GM23338 (cell line): ENCODE data around the gene TMEM234. TPM values are rescaled to one million over a fixed set of nuclear protein-coding genes. Genes with fewer than 3 reads are reported as not detected.

Experiments
- ATAC-seq: fragments of 200-7000 bp; cut with Tn5 transposase; 3 replicates; pipeline ENCODE4 v1.9.1; 2020
- DNase-seq: peaks from one replicate; pipeline ENCODE4 v3.0.0-alpha.2; 2015; ENCODE audit warnings: low spot score
- H2AFZ ChIP-seq: fragments of 200-600 bp; sonication (generic); 2 replicates; pipeline ENCODE4 v1.8.0; 2016; ENCODE audit warnings: antibody characterized with exemption, mild to moderate bottlenecking, moderate library complexity
- H3F3A ChIP-seq: fragments of 200-600 bp; sonication (generic); replicated peaks from 2 replicates; pipeline ENCODE4 v1.8.0; 2017; ENCODE audit warnings: antibody characterized with exemption, mixed run types, low read depth
- H3K27ac ChIP-seq: fragments of 200-600 bp; sonication (generic); 2 replicates; pipeline ENCODE4 v1.6.1; 2016; ENCODE audit warnings: low read depth
- H3K27me3 ChIP-seq: fragments of 200-600 bp; sonication (generic); 2 replicates; pipeline ENCODE4 v1.8.0; 2016; ENCODE audit warnings: mild to moderate bottlenecking, mixed run types, moderate library complexity; ENCODE audit not compliant: insufficient read depth
- H3K36me3 ChIP-seq: fragments of 200-600 bp; sonication (generic); 2 replicates; pipeline ENCODE4 v1.8.0; 2016; ENCODE audit warnings: mild to moderate bottlenecking; ENCODE audit not compliant: insufficient read depth
- H3K4me1 ChIP-seq: fragments of 200-600 bp; sonication (generic); 2 replicates; pipeline ENCODE4 v1.8.0; 2016; ENCODE audit warnings: mild to moderate bottlenecking, moderate library complexity; ENCODE audit not compliant: insufficient read depth
- H3K4me2 ChIP-seq: fragments of 200-600 bp; sonication (generic); 2 replicates; pipeline ENCODE4 v1.7.1; 2017; ENCODE audit warnings: mixed run types
- H3K4me3 ChIP-seq: fragments of 200-600 bp; sonication (generic); 2 replicates; pipeline ENCODE4 v1.6.1; 2016; ENCODE audit warnings: mixed run types
- H3K79me2 ChIP-seq: fragments of 200-600 bp; sonication (generic); replicated peaks from 2 replicates; pipeline ENCODE4 v1.8.0; 2017; ENCODE audit warnings: mild to moderate bottlenecking; ENCODE audit not compliant: insufficient read depth
- H3K9me2 ChIP-seq: fragments of 200-600 bp; sonication (generic); 2 replicates; pipeline ENCODE4 v1.8.0; 2017; ENCODE audit not compliant: insufficient read depth
- H4K20me1 ChIP-seq: fragments of 200-600 bp; sonication (generic); replicated peaks from 2 replicates; pipeline ENCODE4 v1.8.0; 2017; ENCODE audit warnings: mild to moderate bottlenecking; ENCODE audit not compliant: insufficient read depth
- H3K27ac Mint-ChIP-seq: 2 replicates; pipeline ENCODE4 v1.8.0; 2020; ENCODE audit warnings: inconsistent platforms, mild to moderate bottlenecking, moderate library complexity, mixed read lengths
- H3K27me3 Mint-ChIP-seq: 3 replicates; pipeline ENCODE4 v1.8.0; 2022; ENCODE audit warnings: low read depth, mild to moderate bottlenecking, moderate library complexity, mixed read lengths, inconsistent platforms; ENCODE audit not compliant: insufficient read depth, poor library complexity
- H3K36me3 Mint-ChIP-seq: 3 replicates; pipeline ENCODE4 v1.8.0; 2021; ENCODE audit warnings: low read depth, mild to moderate bottlenecking, inconsistent platforms, moderate library complexity, mixed read lengths
- H3K4me1 Mint-ChIP-seq: 3 replicates; pipeline ENCODE4 v1.8.0; 2020; ENCODE audit warnings: mild to moderate bottlenecking, inconsistent platforms, mixed read lengths
- H3K4me3 Mint-ChIP-seq: 3 replicates; pipeline ENCODE4 v1.8.0; 2021; ENCODE audit warnings: moderate library complexity, mild to moderate bottlenecking, inconsistent platforms, mixed read lengths
- H3K9me3 Mint-ChIP-seq: 3 replicates; pipeline ENCODE4 v1.8.0; 2020; ENCODE audit warnings: moderate library complexity, mild to moderate bottlenecking, inconsistent platforms, mixed read lengths
- CREB1 ChIP-seq: fragments of 250-450 bp; sonication (Bioruptor Pico); IDR thresholded peaks from 2 replicates; pipeline ENCODE4 v1.5.0; 2020; ENCODE audit warnings: low read depth, mild to moderate bottlenecking, moderate library complexity
- ETS1 ChIP-seq: IDR thresholded peaks from 2 replicates; pipeline ENCODE4 v1.6.1; 2016; ENCODE audit warnings: antibody characterized with exemption
- ZNF114 ChIP-seq: fragments of 250-450 bp; sonication (Bioruptor Pico); IDR thresholded peaks from 2 replicates; pipeline ENCODE4 v1.5.0; 2020; ENCODE audit warnings: mild to moderate bottlenecking, moderate library complexity
- polyA plus RNA-seq: library from polyadenylated mRNA; unstranded; fragments of >200 nt; fragmentation: Nextera tagmentation; extraction: Ambion mirVana; gene quantifications from 2 replicates; pipeline ENCODE4 v1.2.1, GENCODE V29; 2016
- small RNA-seq: library from RNA; depleted of rRNA; stranded (forward); fragments of <200 nt; gene quantifications from one replicate; pipeline ENCODE3, GENCODE V24; 2014; ENCODE audit warnings: low replicate concordance
- total RNA-seq: library from RNA; depleted of rRNA; stranded (reverse); fragments of >200 nt; shearing (Covaris generic); gene quantifications from 2 replicates; pipeline ENCODE4 v1.2.3, GENCODE V29; 2014; rRNA removed
- TF ChIP-seq, protein P1 (sequence below): IDR thresholded peaks from one replicate; pipeline ENCODE4 v1.6.1; 2018; ENCODE audit warnings: antibody characterized with exemption; ENCODE audit not compliant: unreplicated experiment

Gene TMEM234
- total and polyA plus RNA-seq, 2 experiments from 2014 or later: 4.7 to 8.2 TPM

DNA sequence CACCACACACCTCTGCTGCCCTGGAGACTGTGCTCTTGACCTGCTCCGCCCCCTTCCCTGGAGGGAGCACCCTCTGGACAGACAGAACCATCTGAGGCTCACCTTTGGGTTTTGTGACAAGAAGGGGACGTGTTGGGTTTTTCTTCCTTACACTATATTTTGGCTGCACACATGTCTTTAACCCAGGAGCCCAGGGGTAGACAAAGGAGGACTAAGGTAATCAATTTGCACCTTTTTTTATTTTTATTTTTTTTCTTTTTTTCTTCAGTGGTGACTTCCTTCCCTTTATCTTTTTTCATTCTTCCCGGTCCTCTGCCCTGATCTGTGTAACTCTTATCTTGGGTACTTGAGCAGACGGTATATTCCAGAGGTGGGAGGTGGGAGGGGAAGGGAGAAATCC, 51.2 kb downstream of the TMEM234 start:
- H3K36me3 ChIP-seq: peaks cover 27% of the 10 kb centered on the region
- H4K20me1 ChIP-seq: 0 out of 2 replicates have a peak, but pooled peaks cover 4% of the 10 kb centered on the region
- no peaks in the 10 kb centered on the region for H3K79me2 ChIP-seq
- H3K4me2 ChIP-seq: no peak overlapping the region
- peaks cover 3% of the 10 kb centered on the region for H3K4me1 Mint-ChIP-seq
- DNase-seq: no peak
- H3K9me2 ChIP-seq: no peaks in the 10 kb centered on the region
- H3K27ac Mint-ChIP-seq: no peak overlapping the region
- H3K27me3 Mint-ChIP-seq: no peaks in the 10 kb centered on the region
- H3K36me3 Mint-ChIP-seq: peaks cover 52% of the 10 kb centered on the region
- TF ChIP-seq ZNF114 (CRISPR knock-in tag): no peak
- TF ChIP-seq ETS1: no peak
- TF ChIP-seq, protein P1, sequence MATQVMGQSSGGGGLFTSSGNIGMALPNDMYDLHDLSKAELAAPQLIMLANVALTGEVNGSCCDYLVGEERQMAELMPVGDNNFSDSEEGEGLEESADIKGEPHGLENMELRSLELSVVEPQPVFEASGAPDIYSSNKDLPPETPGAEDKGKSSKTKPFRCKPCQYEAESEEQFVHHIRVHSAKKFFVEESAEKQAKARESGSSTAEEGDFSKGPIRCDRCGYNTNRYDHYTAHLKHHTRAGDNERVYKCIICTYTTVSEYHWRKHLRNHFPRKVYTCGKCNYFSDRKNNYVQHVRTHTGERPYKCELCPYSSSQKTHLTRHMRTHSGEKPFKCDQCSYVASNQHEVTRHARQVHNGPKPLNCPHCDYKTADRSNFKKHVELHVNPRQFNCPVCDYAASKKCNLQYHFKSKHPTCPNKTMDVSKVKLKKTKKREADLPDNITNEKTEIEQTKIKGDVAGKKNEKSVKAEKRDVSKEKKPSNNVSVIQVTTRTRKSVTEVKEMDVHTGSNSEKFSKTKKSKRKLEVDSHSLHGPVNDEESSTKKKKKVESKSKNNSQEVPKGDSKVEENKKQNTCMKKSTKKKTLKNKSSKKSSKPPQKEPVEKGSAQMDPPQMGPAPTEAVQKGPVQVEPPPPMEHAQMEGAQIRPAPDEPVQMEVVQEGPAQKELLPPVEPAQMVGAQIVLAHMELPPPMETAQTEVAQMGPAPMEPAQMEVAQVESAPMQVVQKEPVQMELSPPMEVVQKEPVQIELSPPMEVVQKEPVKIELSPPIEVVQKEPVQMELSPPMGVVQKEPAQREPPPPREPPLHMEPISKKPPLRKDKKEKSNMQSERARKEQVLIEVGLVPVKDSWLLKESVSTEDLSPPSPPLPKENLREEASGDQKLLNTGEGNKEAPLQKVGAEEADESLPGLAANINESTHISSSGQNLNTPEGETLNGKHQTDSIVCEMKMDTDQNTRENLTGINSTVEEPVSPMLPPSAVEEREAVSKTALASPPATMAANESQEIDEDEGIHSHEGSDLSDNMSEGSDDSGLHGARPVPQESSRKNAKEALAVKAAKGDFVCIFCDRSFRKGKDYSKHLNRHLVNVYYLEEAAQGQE: no peak
- TF ChIP-seq CREB1: no peak
- no peak overlapping the region for H3K27ac ChIP-seq
- no peak overlapping the region for H2AFZ ChIP-seq
- no peak for ATAC-seq
- H3K4me1 ChIP-seq: no peaks in the 10 kb centered on the region
- no peak overlapping the region for H3K4me3 Mint-ChIP-seq
- no peaks in the 10 kb centered on the region for H3K9me3 Mint-ChIP-seq
- H3K27me3 ChIP-seq: no peaks in the 10 kb centered on the region
- 0 out of 2 replicates have a peak, but pooled peaks cover 12% of the 10 kb centered on the region for H3F3A ChIP-seq
- no peak overlapping the region for H3K4me3 ChIP-seq

Small RNA genes lying within 50 kb of the gene (small RNA-seq; reads per million reads assigned to genes)
- not detected for gene RF00017

Other genes with a start within 250 kb of the TMEM234 start
- gene KHDRBS1, start 208.5 kb downstream of the TMEM234 start, total RNA-seq: 251 and 263 TPM in 2 replicates
- 184 and 191 TPM in 2 replicates for gene KHDRBS1, start 208.5 kb downstream of the TMEM234 start, polyA plus RNA-seq
- 9.7 and 10.1 TPM in 2 replicates for gene TMEM39B, start 149.4 kb downstream of the TMEM234 start, total RNA-seq
- 17.8 and 18.3 TPM in 2 replicates for gene TMEM39B, start 149.4 kb downstream of the TMEM234 start, polyA plus RNA-seq
- 69.7 and 72.2 TPM in 2 replicates for gene KPNA6, start 114.3 kb downstream of the TMEM234 start, total RNA-seq
- gene KPNA6, start 114.3 kb downstream of the TMEM234 start, polyA plus RNA-seq: 27.5 and 28.6 TPM in 2 replicates
- gene TXLNA, start 42.7 kb downstream of the TMEM234 start, total RNA-seq: 45.2 and 52.1 TPM in 2 replicates
- gene TXLNA, start 42.7 kb downstream of the TMEM234 start, polyA plus RNA-seq: 13.2 and 15.2 TPM in 2 replicates
- gene CCDC28B, start 21.8 kb downstream of the TMEM234 start, total RNA-seq: 8.6 and 8.7 TPM in 2 replicates
- gene CCDC28B, start 21.8 kb downstream of the TMEM234 start, polyA plus RNA-seq: 35.2 and 39.7 TPM in 2 replicates
- gene IQCC, start 16.7 kb downstream of the TMEM234 start, total RNA-seq: 3.5 and 3.8 TPM in 2 replicates
- gene IQCC, start 16.7 kb downstream of the TMEM234 start, polyA plus RNA-seq: 1.7 and 2.5 TPM in 2 replicates
- gene DCDC2B, start 13.3 kb downstream of the TMEM234 start, total RNA-seq: not detected in 2 replicates
- 0.21 and 0.42 TPM in 2 replicates for gene DCDC2B, start 13.3 kb downstream of the TMEM234 start, polyA plus RNA-seq
- gene EIF3I, start 54 bp upstream of the TMEM234 start, total RNA-seq: 249 and 274 TPM in 2 replicates
- gene EIF3I, start 54 bp upstream of the TMEM234 start, polyA plus RNA-seq: 224 and 228 TPM in 2 replicates
- 0.31 TPM in 1 of 2 replicates, not detected in the other for gene FAM167B, start 24.9 kb upstream of the TMEM234 start, total RNA-seq
- 2.2 TPM in 2 replicates for gene FAM167B, start 24.9 kb upstream of the TMEM234 start, polyA plus RNA-seq
- gene LCK, start 28.9 kb upstream of the TMEM234 start, total RNA-seq: 69.4 and 86.6 TPM in 2 replicates
- 33.2 and 37.5 TPM in 2 replicates for gene LCK, start 28.9 kb upstream of the TMEM234 start, polyA plus RNA-seq
- 104 and 116 TPM in 2 replicates for gene HDAC1, start 69.7 kb upstream of the TMEM234 start, total RNA-seq
- gene HDAC1, start 69.7 kb upstream of the TMEM234 start, polyA plus RNA-seq: 82.6 and 84.7 TPM in 2 replicates
- gene MARCKSL1, start 113.9 kb upstream of the TMEM234 start, total RNA-seq: 266 and 329 TPM in 2 replicates
- gene MARCKSL1, start 113.9 kb upstream of the TMEM234 start, polyA plus RNA-seq: 553 and 576 TPM in 2 replicates
- 0.27 and 4.2 TPM in 2 replicates for gene FAM229A, start 140.1 kb upstream of the TMEM234 start, total RNA-seq
- gene FAM229A, start 140.1 kb upstream of the TMEM234 start, polyA plus RNA-seq: 2.1 and 3.6 TPM in 2 replicates
- not detected in 2 replicates for gene TSSK3, start 140.2 kb upstream of the TMEM234 start, total RNA-seq
- gene TSSK3, start 140.2 kb upstream of the TMEM234 start, polyA plus RNA-seq: 0.54 TPM in 1 of 2 replicates, not detected in the other
- gene BSDC1, start 172.1 kb upstream of the TMEM234 start, total RNA-seq: 50.7 and 55.8 TPM in 2 replicates
- 22.7 and 24.9 TPM in 2 replicates for gene BSDC1, start 172.1 kb upstream of the TMEM234 start, polyA plus RNA-seq
- 3.8 and 4.2 TPM in 2 replicates for gene ZBTB8B, start 242.7 kb upstream of the TMEM234 start, total RNA-seq
- gene ZBTB8B, start 242.7 kb upstream of the TMEM234 start, polyA plus RNA-seq: 0.95 and 1.1 TPM in 2 replicates